HepG2 (cell line): ENCODE data around the gene OR8B8. TPM values are rescaled to one million over a fixed set of nuclear protein-coding genes. Genes with fewer than 3 reads are reported as not detected.

Experiments
- ATAC-seq: fragments of 200-7000 bp; cut with Tn5 transposase; 3 replicates; pipeline ENCODE4 v1.9.1; 2020; ENCODE audit warnings: mild to moderate bottlenecking, moderate library complexity
- BruUV-seq: library from RNA; stranded (reverse); fragments of 400-500 nt; replicated peaks from 2 replicates; lab custom pipeline; 2021; lab: Mats Ljungman, UMichigan
- CTCF ChIA-PET: fragments of 300-600 bp; formaldehyde crosslinking; extraction: SDS; loops from one replicate; lab custom pipeline; 2021; ENCODE audit warnings: low total read pairs, inconsistent platforms, low intra/inter-chr PET ratio; lab: Yijun Ruan, JAX
- POLR2A ChIA-PET: fragments of 350-600 bp; sonication (Branson Sonifier 250); formaldehyde crosslinking; loops from one replicate; lab custom pipeline; 2020; ENCODE audit warnings: antibody characterized with exemption, inconsistent platforms; lab: Yijun Ruan, JAX
- DNase-seq: peaks from one replicate; pipeline ENCODE4 v3.0.0-alpha.2; 2015; ENCODE audit warnings: low spot score
- FAIRE-seq: peaks from 3 replicates; lab custom pipeline; 2011; peaks lifted over from hg19 to GRCh38; lab: Jason Lieb, UNC
- H2AFZ ChIP-seq: one replicate; pipeline ENCODE4 v1.6.1; 2011; ENCODE audit warnings: low read length, inconsistent platforms
- H3K27ac ChIP-seq: fragments of 300-600 bp; 3 replicates; pipeline ENCODE4 v1.8.0; 2011; ENCODE audit warnings: mixed run types, mild to moderate bottlenecking, mixed read lengths, low read length, inconsistent platforms; ENCODE audit not compliant: insufficient read depth; ENCODE audit errors: extremely low read length
- H3K27me3 ChIP-seq, 2 experiments: fragments of 200-600 bp in 1 of 2; 2 replicates in 1 of 2; 3 replicates in 1 of 2; pipeline versions ENCODE4 v1.6.0 to v1.8.0; 2011; ENCODE audit warnings: low read length in 2 of 2, mild to moderate bottlenecking in 2 of 2, moderate library complexity in 2 of 2, inconsistent platforms in 1 of 2; ENCODE audit not compliant: insufficient read depth in 2 of 2, control insufficient read depth in 1 of 2
- H3K36me3 ChIP-seq, 2 experiments: fragments of 200-600 bp in 1 of 2; replicated peaks in 1 of 2; 2 replicates in 1 of 2; 3 replicates in 1 of 2; pipeline versions ENCODE4 v1.5.1 to v1.8.0; 2011; ENCODE audit warnings: low read length in 2 of 2, inconsistent platforms in 1 of 2; ENCODE audit not compliant: insufficient read depth in 2 of 2, control insufficient read depth in 1 of 2
- H3K4me1 ChIP-seq: 2 replicates; pipeline ENCODE4 v1.5.1; 2012; ENCODE audit warnings: low read length, inconsistent platforms; ENCODE audit not compliant: insufficient read depth
- H3K4me2 ChIP-seq: 2 replicates; pipeline ENCODE4 v1.6.0; 2011; ENCODE audit warnings: low read depth, low read length, inconsistent platforms
- H3K4me3 ChIP-seq, 3 experiments: fragments of 200-600 bp in 1 of 3; sonication (generic), shearing (Covaris generic) in 1 of 3; replicated peaks in 1 of 3; 2 replicates each; pipeline ENCODE4 v1.5.1; 2011 to 2016; ENCODE audit warnings: low read length in 3 of 3, inconsistent platforms in 2 of 3, low read depth in 2 of 3, mild to moderate bottlenecking in 2 of 3, control low read depth in 1 of 3, mixed read lengths in 1 of 3; ENCODE audit not compliant: insufficient read depth in 1 of 3
- H3K79me2 ChIP-seq: one replicate; pipeline ENCODE4 v1.6.1; 2011; ENCODE audit warnings: low read length, inconsistent platforms; ENCODE audit not compliant: insufficient read depth
- H3K9ac ChIP-seq: 2 replicates; pipeline ENCODE4 v1.6.0; 2011; ENCODE audit warnings: mild to moderate bottlenecking, low read depth, low read length, inconsistent platforms; ENCODE audit not compliant: insufficient read depth
- H3K9me3 ChIP-seq: 2 replicates; pipeline ENCODE4 v1.5.1; 2012; ENCODE audit warnings: mild to moderate bottlenecking, low read length
- H4K20me1 ChIP-seq: 2 replicates; pipeline ENCODE4 v1.6.0; 2011; ENCODE audit warnings: inconsistent platforms, mild to moderate bottlenecking, low read length, moderate library complexity; ENCODE audit not compliant: insufficient read depth
- NFKBIZ ChIP-seq: IDR thresholded peaks from 2 replicates; pipeline ENCODE4 v1.6.1; 2018; ENCODE audit warnings: missing genetic modification reagents, missing compliant biosample characterization
- PAX8 ChIP-seq: sonication (generic); formaldehyde crosslinking; IDR thresholded peaks from 2 replicates; pipeline ENCODE4 v1.8.0; 2022; ENCODE audit warnings: mild to moderate bottlenecking, missing genetic modification reagents, borderline replicate concordance
- RBAK ChIP-seq: sonication (generic); formaldehyde crosslinking; IDR thresholded peaks from 2 replicates; pipeline ENCODE4 v1.5.1; 2020; ENCODE audit warnings: mild to moderate bottlenecking, missing genetic modification reagents
- ZNF264 ChIP-seq: sonication (generic); formaldehyde crosslinking; IDR thresholded peaks from 2 replicates; pipeline ENCODE4 v1.4.0; 2020; ENCODE audit warnings: missing genetic modification reagents
- WGBS: methylation state at CpG from one replicate; pipeline ENCODE4 v1.1.6; 2017; ENCODE audit warnings: low lambda C conversion rate; 5-methylcytosine and 5-hydroxymethylcytosine counted together
- in situ Hi-C: cut with HindIII; loops from 2 replicates; pipeline ENCODE4 v1.10.0; 2017; ENCODE audit warnings: low pct_unique_long_range_greater_than_20kb; ENCODE audit not compliant: extremely low pct_ligation_motif_present
- intact Hi-C: fragments of 100-400 bp; cut with micrococcal nuclease; formaldehyde crosslinking; loops from one replicate; pipeline ENCODE4 v1.10.0; 2022; ENCODE audit not compliant: unreplicated experiment
- polyA plus RNA-seq, 8 experiments: library from polyadenylated mRNA; depleted of rRNA in 3 of 8; stranded (reverse) in 7 of 8; unstranded in 1 of 8; fragments of >200 nt; fragmentation: Illumina TruSeq in 4 of 8; extraction: Trizol in 4 of 8; gene quantifications; 2 replicates each; pipeline versions ENCODE4 v1.2.1 to v1.2.3, GENCODE V29; 2011 to 2016; ENCODE audit warnings: low read depth in 4 of 8, missing spikeins in 1 of 8, mixed read lengths in 1 of 8; ENCODE audit not compliant: insufficient read depth in 1 of 8
- total RNA-seq, 5 experiments: library from RNA; depleted of rRNA; stranded (reverse); fragments of >200 nt; fragmentation: Illumina TruSeq; extraction: Trizol; gene quantifications; 2 replicates each; pipeline ENCODE4 v1.2.3, GENCODE V29; 2016; ENCODE audit warnings: low read depth in 1 of 5
- TF ChIP-seq, protein P1 (sequence below): sonication (generic); formaldehyde crosslinking; IDR thresholded peaks from 2 replicates; pipeline ENCODE4 v1.8.1; 2023; ENCODE audit warnings: mild to moderate bottlenecking, inconsistent platforms, moderate library complexity, missing genetic modification reagents, borderline replicate concordance

The OR8B8 gene
- total and polyA plus RNA-seq, 2 of the 13 experiments (the other 11 are each of a cell fraction or from before 2014, with no cell fraction given) = not detected

DNA sequence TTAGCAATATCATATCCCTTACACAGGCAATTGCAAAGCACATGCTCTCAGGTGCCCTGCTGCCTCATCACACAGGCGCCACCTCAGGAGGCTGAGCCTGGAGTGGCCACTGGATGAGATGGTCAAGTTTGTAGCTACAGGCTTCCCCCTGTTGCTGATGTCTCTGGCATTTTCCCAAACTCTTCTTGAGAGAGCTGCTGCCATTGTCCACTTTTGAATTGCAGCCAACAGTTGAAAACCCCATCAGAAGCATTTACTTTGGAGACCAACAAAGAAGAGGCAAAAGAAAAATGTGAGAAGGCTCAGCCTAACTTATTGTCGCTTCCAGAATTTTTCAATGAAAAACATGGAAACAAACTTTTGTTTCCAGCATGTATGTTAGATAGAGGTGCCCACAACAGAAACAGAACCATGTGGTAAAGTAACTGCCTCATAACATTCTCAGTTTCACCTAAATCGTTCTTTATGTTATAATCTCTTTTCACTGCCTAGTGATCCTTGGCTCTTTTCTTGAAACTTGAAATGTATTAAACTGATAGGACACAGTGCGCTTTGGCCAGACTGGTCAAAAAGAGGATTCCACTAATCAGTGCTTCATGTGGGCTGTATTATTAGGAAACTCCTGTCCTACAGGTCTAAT lies 47.6 kb upstream of the OR8B8 start:
- H3K79me2 ChIP-seq = no peaks in the 10 kb centered on the region
- ChIA-PET POLR2A (no interaction called here), CTCF (no interaction called here)
- ATAC-seq = no peak
- 19% methylated on average over 4 of the region's 4 CpGs for WGBS
- H3K36me3 ChIP-seq = no peaks in the 10 kb centered on the region
- no peaks in the 10 kb centered on the region; a peak in 1 of 5 replicates for H3K27me3 ChIP-seq
- no peak overlapping the region for H3K4me2 ChIP-seq
- no peak overlapping the region for H3K27ac ChIP-seq
- H3K9me3 ChIP-seq = no peaks in the 10 kb centered on the region
- DNase-seq = no peak
- no peak for FAIRE-seq
- no TSS peak for BruUV-seq
- in situ Hi-C loops = no loop called here
- intact Hi-C loops = no loop called here
- TF ChIP-seq NFKBIZ (no peak), ZNF264 (CRISPR knock-in tag) (no peak), RBAK (CRISPR knock-in tag) (no peak)
- H3K4me1 ChIP-seq = no peaks in the 10 kb centered on the region
- H4K20me1 ChIP-seq = no peaks in the 10 kb centered on the region
- H3K4me3 ChIP-seq = no peak overlapping the region
- H3K9ac ChIP-seq = no peak overlapping the region
- no peak overlapping the region for H2AFZ ChIP-seq

DNA sequence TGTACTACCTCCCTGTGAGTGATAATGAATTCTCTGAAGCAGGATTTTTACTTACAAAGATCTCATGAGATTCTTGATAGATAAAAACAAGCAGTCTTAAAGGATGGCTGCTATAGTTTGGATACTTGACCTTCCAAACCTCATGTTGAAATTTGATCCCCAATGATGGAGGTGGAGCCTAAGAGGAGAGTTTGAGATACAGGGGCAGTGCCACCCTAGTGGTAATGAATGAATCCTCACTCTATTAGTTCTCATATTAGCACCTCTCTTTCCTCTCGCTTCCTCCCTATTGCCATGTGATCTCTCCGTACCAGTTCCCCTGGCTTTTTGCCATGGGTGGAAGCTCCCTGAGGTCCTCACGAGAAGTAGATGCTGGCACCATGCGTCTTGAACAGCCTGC lies 37.9 kb upstream of the OR8B8 start:
- no peak overlapping the region for H3K4me2 ChIP-seq
- TF ChIP-seq, protein P1, sequence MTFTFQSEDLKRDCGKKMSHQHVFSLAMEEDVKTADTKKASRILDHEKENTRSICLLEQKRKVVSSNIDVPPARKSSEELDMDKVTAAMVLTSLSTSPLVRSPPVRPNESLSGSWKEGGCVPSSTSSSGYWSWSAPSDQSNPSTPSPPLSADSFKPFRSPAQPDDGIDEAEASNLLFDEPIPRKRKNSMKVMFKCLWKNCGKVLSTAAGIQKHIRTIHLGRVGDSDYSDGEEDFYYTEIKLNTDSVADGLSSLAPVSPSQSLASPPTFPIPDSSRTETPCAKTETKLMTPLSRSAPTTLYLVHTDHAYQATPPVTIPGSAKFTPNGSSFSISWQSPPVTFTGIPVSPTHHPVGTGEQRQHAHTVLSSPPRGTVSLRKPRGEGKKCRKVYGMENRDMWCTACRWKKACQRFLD (CRISPR knock-in tag) = no peak
- no peak for TF ChIP-seq PAX8 (CRISPR knock-in tag)
- H3K4me1 ChIP-seq = no peaks in the 10 kb centered on the region; the same call in 1 of the 2 replicates
- ChIA-PET CTCF (no interaction called here), POLR2A (no interaction called here)
- H3K9ac ChIP-seq = no peak overlapping the region
- intact Hi-C loops = no loop called here
- in situ Hi-C loops = no loop called here
- 15% methylated on average over 4 of the region's 4 CpGs for WGBS
- FAIRE-seq (no peak), DNase-seq (no peak), ATAC-seq (no peak)
- H4K20me1 ChIP-seq = no peaks in the 10 kb centered on the region
- no peaks in the 10 kb centered on the region for H3K36me3 ChIP-seq
- no peak overlapping the region for H3K4me3 ChIP-seq
- no peak overlapping the region for H3K27ac ChIP-seq
- H3K27me3 ChIP-seq = peaks cover 0 to 6% of the 10 kb centered on the region in 2 experiments; a peak in 1 of 5 replicates
- H2AFZ ChIP-seq = no peak overlapping the region
- H3K9me3 ChIP-seq = no peaks in the 10 kb centered on the region
- no peaks in the 10 kb centered on the region for H3K79me2 ChIP-seq
- BruUV-seq = no TSS peak
